GM21367 (cell line): ENCODE measurements around the gene GBA2.

Source experiments
- ATAC-seq: cut with Tn5 transposase; IDR thresholded peaks from one replicate; pipeline ENCODE4 v1.9.1; 2021; ENCODE audit not compliant: unreplicated experiment

GBA2 gene

GRCh38 chr9:35738924-35739323 lies 10.1 kb downstream of the GBA2 start:
- no peak for ATAC-seq

- no peak for ATAC-seq
Observed at GRCh38 chr9:35738186-35738585, 10.8 kb downstream of the GBA2 start.

GRCh38 chr9:35737143-35737542 lies 11.9 kb downstream of the GBA2 start:
- no peak for ATAC-seq

GRCh38 chr9:35736201-35736633 lies 12.8 kb downstream of the GBA2 start:
- no peak for ATAC-seq

- ATAC-seq: no peak
Observed at GRCh38 chr9:35734096-35734495, 14.9 kb downstream of the GBA2 start.

GRCh38 chr9:35732800-35733541 lies 16.1 kb downstream of the GBA2 start:
- ATAC-seq: no peak

GRCh38 chr9:35732185-35732799 lies 16.7 kb downstream of the GBA2 start, which contains the start of the genes CREB3 and TLN1:
TSS of gene CREB3 (plus strand) at chr9:35732666. CDS start at chr9:35732773, 107 bp downstream.
TSS of gene TLN1 (minus strand) at chr9:35732195. CDS start at chr9:35725694, 6,501 bp downstream.
- peak; percentile 67 for ATAC-seq

- no peak for ATAC-seq
Observed at GRCh38 chr9:35731415-35732184, 17.4 kb downstream of the GBA2 start.

GRCh38 chr9:35730486-35730854 lies 18.6 kb downstream of the GBA2 start:
- ATAC-seq: no peak

GRCh38 chr9:35729700-35730485 lies 19.1 kb downstream of the GBA2 start:
- no peak for ATAC-seq

GRCh38 chr9:35729101-35729500 lies 19.9 kb downstream of the GBA2 start:
- ATAC-seq: no peak

GRCh38 chr9:35728041-35728971 lies 20.7 kb downstream of the GBA2 start:
- no peak for ATAC-seq

GRCh38 chr9:35727676-35728040 lies 21.4 kb downstream of the GBA2 start:
- ATAC-seq: no peak

GRCh38 chr9:35726931-35727330 lies 22.1 kb downstream of the GBA2 start:
- ATAC-seq: no peak

- no peak for ATAC-seq
Observed at GRCh38 chr9:35725362-35725761, 23.7 kb downstream of the GBA2 start.

- ATAC-seq: no peak
Observed at GRCh38 chr9:35723908-35724307, 25.1 kb downstream of the GBA2 start.

GRCh38 chr9:35723426-35723825 lies 25.6 kb downstream of the GBA2 start:
- ATAC-seq: no peak

GRCh38 chr9:35719546-35719945 lies 29.5 kb downstream of the GBA2 start:
- ATAC-seq: no peak

GRCh38 chr9:35718721-35719511 lies 30.1 kb downstream of the GBA2 start:
- ATAC-seq: no peak
